BE2C (cell line): Measurements from ENCODE around the gene WDR82.

Source experiments
- DNase-seq: peaks from one replicate; pipeline ENCODE4 v3.0.0-alpha.2; 2020
- H3K27me3 ChIP-seq: fragments of 250-450 bp; sonication (Bioruptor Pico); 2 replicates; pipeline ENCODE4 v1.5.1; 2020; ENCODE audit warnings: mild to moderate bottlenecking
- H3K36me3 ChIP-seq: fragments of 250-450 bp; sonication (Bioruptor Pico); 2 replicates; pipeline ENCODE4 v1.5.1; 2020; ENCODE audit warnings: mild to moderate bottlenecking
- H3K4me1 ChIP-seq: fragments of 250-450 bp; sonication (Bioruptor Pico); 2 replicates; pipeline ENCODE4 v1.5.1; 2020
- H3K4me3 ChIP-seq: 2 replicates; pipeline ENCODE4 v1.5.1; 2011; ENCODE audit warnings: low read depth, low read length
- H3K9me3 ChIP-seq: fragments of 250-450 bp; sonication (Bioruptor Pico); 2 replicates; pipeline ENCODE4 v1.5.1; 2020
- CTCF ChIP-seq: IDR thresholded peaks from 2 replicates; pipeline ENCODE4 v1.5.1; 2012; ENCODE audit warnings: mild to moderate bottlenecking, low read depth, low read length

The WDR82 gene

GRCh38 chr3:52238761-52239701 lies 39.4 kb downstream of the WDR82 start, which contains the start of gene TWF2:
TSS of gene TWF2 (minus strand) at chr3:52239158. CDS start at chr3:52239016, 142 bp downstream.
- peak; percentile 84 for DNase-seq
- H3K36me3 ChIP-seq: no peaks in the 10 kb centered on the region
- H3K27me3 ChIP-seq: no peaks in the 10 kb centered on the region
- H3K9me3 ChIP-seq: no peaks in the 10 kb centered on the region
- peak; percentile 19 for TF ChIP-seq CTCF
- H3K4me3 ChIP-seq: peak within 1 kb of the TSS; percentile 69
- H3K4me1 ChIP-seq: peaks cover 8% of the 10 kb centered on the region

- Histone ChIP-seq H3K27me3 (no peaks in the 10 kb centered on the region), H3K9me3 (no peaks in the 10 kb centered on the region), H3K36me3 (no peaks in the 10 kb centered on the region), H3K4me3 (peak overlapping the region; percentile 69), H3K4me1 (peaks cover 7% of the 10 kb centered on the region)
- no peak for DNase-seq
- TF ChIP-seq CTCF: no peak
Measured at GRCh38 chr3:52238193-52238760, 40.2 kb downstream of the WDR82 start.

- Histone ChIP-seq H3K4me1 (peaks cover 7% of the 10 kb centered on the region), H3K36me3 (no peaks in the 10 kb centered on the region), H3K27me3 (no peaks in the 10 kb centered on the region), H3K4me3 (peak overlapping the region; percentile 69; the same call in 1 of the 2 replicates), H3K9me3 (no peaks in the 10 kb centered on the region)
- DNase-seq: peak; percentile 43
- no peak for TF ChIP-seq CTCF
Measured at GRCh38 chr3:52237657-52238172, 40.7 kb downstream of the WDR82 start.

GRCh38 chr3:52237006-52237656 lies 41.3 kb downstream of the WDR82 start:
- H3K4me3 ChIP-seq: no peak overlapping the region
- H3K9me3 ChIP-seq: no peaks in the 10 kb centered on the region

GRCh38 chr3:52236424-52236886 lies 42.0 kb downstream of the WDR82 start:
- Histone ChIP-seq H3K27me3 (no peaks in the 10 kb centered on the region), H3K4me3 (no peak overlapping the region), H3K9me3 (no peaks in the 10 kb centered on the region), H3K4me1 (peaks cover 7% of the 10 kb centered on the region), H3K36me3 (no peaks in the 10 kb centered on the region; the same call in 1 of the 2 replicates)
- DNase-seq: no peak
- no peak for TF ChIP-seq CTCF

More at GRCh38 chr3:52237006-52237656, 41.3 kb downstream of the WDR82 start:
- H3K4me1 ChIP-seq: peaks cover 7% of the 10 kb centered on the region
- no peaks in the 10 kb centered on the region for H3K27me3 ChIP-seq
- no peak for DNase-seq
- no peak for TF ChIP-seq CTCF
- H3K36me3 ChIP-seq: no peaks in the 10 kb centered on the region
